ENCODE results near the gene GPR132. TPM values are rescaled to one million over a fixed set of nuclear protein-coding genes. Genes with fewer than 3 reads are reported as not detected.
"Not testable (repeated sequence)": the region's sequence is repeated elsewhere in the genome, so short reads cannot be mapped to it uniquely, and the experiment has no call there.

The GPR132 gene
- total and polyA plus RNA-seq, 3 experiments from 2014 or later = 34.9 to 52.0 (median 51.3) TPM

GRCh38 chr14:105032451-105032901, 32.8 kb downstream of the GPR132 start:
- H3K9me3 ChIP-seq (ENCODE audit: low read length); H3K27me3 Mint-ChIP-seq; H3K36me3 ChIP-seq (ENCODE audit: insufficient read depth, low read length); H3K27me3 ChIP-seq (ENCODE audit: insufficient read depth, low read length, poor library complexity, severe bottlenecking); DNase-seq; H3K4me1 ChIP-seq (ENCODE audit: insufficient read depth, low read length); H3K27ac ChIP-seq (ENCODE audit: low read depth, low read length); H3K9me3 Mint-ChIP-seq: not testable (repeated sequence)
- Mint-ChIP-seq H3K36me3 (peaks cover 0 to 11% (median 0%) of the 10 kb centered on the region in 3 donors), H3K27ac (peak overlapping the region in 7 of 8 donors; percentile 60 to 97 (median 91)), H3K4me3 (peak overlapping the region; percentile 88 to 96 (median 91)), H3K4me1 (peaks cover 17 to 22% (median 22%) of the 10 kb centered on the region in 3 donors)
- H3K4me3 ChIP-seq (ENCODE audit: low read length) = peak overlapping the region; percentile 49
- ChIA-PET POLR2A (interaction anchor here (2.5 kb wide), 1 partner anchor 12 kb away, joined by 18 read pairs; the partner anchor contains the start of gene CDCA4), CTCF (interaction anchor here (1.0 to 2.7 kb wide), 3 partner anchors 13 to 57 kb away, joined by 3 to 15 read pairs (median 4); no protein-coding TSS in a partner anchor)

GRCh38 chr14:105030836-105031396, 34.3 kb downstream of the GPR132 start:
- no peak overlapping the region for H3K27ac ChIP-seq (ENCODE audit: low read depth, low read length)
- no peaks in the 10 kb centered on the region for H3K9me3 ChIP-seq (ENCODE audit: low read length)
- H3K27me3 ChIP-seq (ENCODE audit: insufficient read depth, low read length, poor library complexity, severe bottlenecking) = no peaks in the 10 kb centered on the region
- ChIA-PET POLR2A (interaction anchor here (2.5 kb wide), 1 partner anchor 11 kb away, joined by 18 read pairs; the partner anchor contains the start of gene CDCA4), CTCF (interaction anchor here (1.1 to 2.7 kb wide), 2 partner anchors 10 to 15 kb away, joined by 4 to 15 read pairs; partner anchors contain the start of gene CDCA4)
- Mint-ChIP-seq H3K4me3 (peak overlapping the region in 6 of 7 donors; percentile 13 to 56 (median 30)), H3K36me3 (peaks cover 0 to 11% (median 0%) of the 10 kb centered on the region in 3 donors), H3K9me3 (no peaks in the 10 kb centered on the region), H3K4me1 (peaks cover 21 to 33% (median 31%) of the 10 kb centered on the region in 3 donors), H3K27me3 (no peaks in the 10 kb centered on the region), H3K27ac (peak overlapping the region in 2 of 8 donors; percentile 29 to 47)
- no peak for DNase-seq
- no peak overlapping the region for H3K4me3 ChIP-seq (ENCODE audit: low read length)
- H3K36me3 ChIP-seq (ENCODE audit: insufficient read depth, low read length) = no peaks in the 10 kb centered on the region
- peaks cover 9% of the 10 kb centered on the region for H3K4me1 ChIP-seq (ENCODE audit: insufficient read depth, low read length)

GRCh38 chr14:105030194-105030593, 35.0 kb downstream of the GPR132 start:
- no peaks in the 10 kb centered on the region for H3K27me3 ChIP-seq (ENCODE audit: insufficient read depth, low read length, poor library complexity, severe bottlenecking)
- peaks cover 14% of the 10 kb centered on the region for H3K4me1 ChIP-seq (ENCODE audit: insufficient read depth, low read length)
- H3K9me3 ChIP-seq (ENCODE audit: low read length) = no peaks in the 10 kb centered on the region
- H3K27ac Mint-ChIP-seq = no peak overlapping the region
- H3K36me3 ChIP-seq (ENCODE audit: insufficient read depth, low read length) = no peaks in the 10 kb centered on the region
- no peak overlapping the region for H3K4me3 ChIP-seq (ENCODE audit: low read length)
- peak overlapping the region in 1 of 7 donors; percentile 56 for H3K4me3 Mint-ChIP-seq
- POLR2A ChIA-PET = no interaction called here
- CTCF ChIA-PET = interaction anchor here (1.0 kb wide), 1 partner anchor 15 kb away, joined by 5 read pairs; no protein-coding TSS in a partner anchor
- H3K36me3 Mint-ChIP-seq = peaks cover 0 to 11% (median 0%) of the 10 kb centered on the region in 3 donors
- no peaks in the 10 kb centered on the region for H3K27me3 Mint-ChIP-seq
- no peak for DNase-seq
- peaks cover 26 to 40% (median 37%) of the 10 kb centered on the region in 3 donors for H3K4me1 Mint-ChIP-seq
- H3K27ac ChIP-seq (ENCODE audit: low read depth, low read length) = no peak overlapping the region
- H3K9me3 Mint-ChIP-seq = no peaks in the 10 kb centered on the region

GRCh38 chr14:105029402-105029801, 35.8 kb downstream of the GPR132 start:
- H3K27ac ChIP-seq (ENCODE audit: low read depth, low read length) = no peak overlapping the region
- no peaks in the 10 kb centered on the region for H3K36me3 ChIP-seq (ENCODE audit: insufficient read depth, low read length)
- no peak overlapping the region for H3K4me3 ChIP-seq (ENCODE audit: low read length)
- DNase-seq = no peak
- Mint-ChIP-seq H3K27ac (peak overlapping the region in 1 of 8 donors; percentile 55), H3K9me3 (no peaks in the 10 kb centered on the region), H3K4me1 (peaks cover 30 to 47% (median 43%) of the 10 kb centered on the region in 3 donors), H3K27me3 (no peaks in the 10 kb centered on the region), H3K4me3 (peak overlapping the region in 1 of 7 donors; percentile 8), H3K36me3 (peaks cover 0 to 11% (median 0%) of the 10 kb centered on the region in 3 donors)
- ChIA-PET CTCF (interaction anchor here (1.0 kb wide), 1 partner anchor 16 kb away, joined by 5 read pairs; no protein-coding TSS in a partner anchor), POLR2A (interaction anchor here (1.1 kb wide), 1 partner anchor 57 kb away, joined by 3 read pairs; no protein-coding TSS in a partner anchor)
- H3K9me3 ChIP-seq (ENCODE audit: low read length) = no peaks in the 10 kb centered on the region
- peaks cover 18% of the 10 kb centered on the region for H3K4me1 ChIP-seq (ENCODE audit: insufficient read depth, low read length)
- H3K27me3 ChIP-seq (ENCODE audit: insufficient read depth, low read length, poor library complexity, severe bottlenecking) = no peaks in the 10 kb centered on the region

- peaks cover 25 to 50% (median 40%) of the 10 kb centered on the region in 3 donors for H3K4me1 Mint-ChIP-seq
- Histone ChIP-seq H3K4me1 (ENCODE audit: insufficient read depth, low read length) (peaks cover 23% of the 10 kb centered on the region), H3K36me3 (ENCODE audit: insufficient read depth, low read length) (no peaks in the 10 kb centered on the region), H3K4me3 (ENCODE audit: low read length) (no peak overlapping the region), H3K9me3 (ENCODE audit: low read length) (no peaks in the 10 kb centered on the region), H3K27ac (ENCODE audit: low read depth, low read length) (no peak overlapping the region), H3K27me3 (ENCODE audit: insufficient read depth, low read length, poor library complexity, severe bottlenecking) (no peaks in the 10 kb centered on the region)
- peak overlapping the region in 3 of 8 donors; percentile 19 to 59 (median 57) for H3K27ac Mint-ChIP-seq
- H3K36me3 Mint-ChIP-seq = peaks cover 0 to 9% (median 0%) of the 10 kb centered on the region in 3 donors
- H3K27me3 Mint-ChIP-seq = no peaks in the 10 kb centered on the region
- DNase-seq = no peak
- ChIA-PET POLR2A (interaction anchor here (1.1 kb wide), 1 partner anchor 58 kb away, joined by 3 read pairs; no protein-coding TSS in a partner anchor), CTCF (interaction anchor here (0.8 to 1.2 kb wide), 3 partner anchors 10 to 17 kb away, joined by 3 to 4 read pairs (median 4); no protein-coding TSS in a partner anchor)
- H3K4me3 Mint-ChIP-seq = no peak overlapping the region
- H3K9me3 Mint-ChIP-seq = no peaks in the 10 kb centered on the region
Measured at GRCh38 chr14:105028251-105028927, 36.8 kb downstream of the GPR132 start.

GRCh38 chr14:105027718-105028117, 37.5 kb downstream of the GPR132 start:
- H3K4me1 ChIP-seq (ENCODE audit: insufficient read depth, low read length) = peaks cover 20% of the 10 kb centered on the region
- H3K9me3 ChIP-seq (ENCODE audit: low read length); POLR2A ChIA-PET; H3K36me3 Mint-ChIP-seq; H3K27ac ChIP-seq (ENCODE audit: low read depth, low read length); H3K27me3 ChIP-seq (ENCODE audit: insufficient read depth, low read length, poor library complexity, severe bottlenecking); H3K9me3 Mint-ChIP-seq; H3K27me3 Mint-ChIP-seq; H3K36me3 ChIP-seq (ENCODE audit: insufficient read depth, low read length); DNase-seq; H3K4me3 ChIP-seq (ENCODE audit: low read length): not testable (repeated sequence)
- Mint-ChIP-seq H3K27ac (peak overlapping the region in 4 of 8 donors; percentile 37 to 59 (median 45)), H3K4me1 (peaks cover 21 to 49% (median 35%) of the 10 kb centered on the region in 3 donors), H3K4me3 (peak overlapping the region in 1 of 7 donors; percentile 27)
- CTCF ChIA-PET = interaction anchor here (0.8 to 1.2 kb wide), 4 partner anchors 10 to 18 kb away, joined by 3 to 4 read pairs (median 4); no protein-coding TSS in a partner anchor

- no peaks in the 10 kb centered on the region for H3K9me3 Mint-ChIP-seq
- H3K36me3 Mint-ChIP-seq = peaks cover 0 to 7% (median 0%) of the 10 kb centered on the region in 3 donors
- CTCF ChIA-PET = interaction anchor here (1.0 to 1.2 kb wide), 2 partner anchors 18 to 19 kb away, joined by 4 to 8 read pairs; no protein-coding TSS in a partner anchor
- Histone ChIP-seq H3K9me3 (ENCODE audit: low read length) (no peaks in the 10 kb centered on the region), H3K27me3 (ENCODE audit: insufficient read depth, low read length, poor library complexity, severe bottlenecking) (no peaks in the 10 kb centered on the region), H3K27ac (ENCODE audit: low read depth, low read length) (no peak overlapping the region), H3K4me1 (ENCODE audit: insufficient read depth, low read length) (peaks cover 22% of the 10 kb centered on the region), H3K4me3 (ENCODE audit: low read length) (no peak overlapping the region), H3K36me3 (ENCODE audit: insufficient read depth, low read length) (no peaks in the 10 kb centered on the region)
- POLR2A ChIA-PET = no interaction called here
- H3K4me3 Mint-ChIP-seq = peak overlapping the region in 1 of 7 donors; percentile 41
- no peaks in the 10 kb centered on the region for H3K27me3 Mint-ChIP-seq
- H3K4me1 Mint-ChIP-seq = peaks cover 18 to 45% (median 32%) of the 10 kb centered on the region in 3 donors
- peak overlapping the region in 4 of 8 donors; percentile 75 to 88 (median 84) for H3K27ac Mint-ChIP-seq
- DNase-seq = no peak
Measured at GRCh38 chr14:105026802-105027563, 38.2 kb downstream of the GPR132 start.

All from CD8-positive, alpha-beta memory T cell (primary cell).